HG03060 (cell line): Measurements from ENCODE around the gene PLD5.
"Not testable (repeated sequence)": the region's sequence is repeated elsewhere in the genome, so short reads cannot be mapped to it uniquely, and the experiment has no call there.

ENCODE experiments used
- ATAC-seq: cut with Tn5 transposase; IDR thresholded peaks from one replicate; pipeline ENCODE4 v1.9.1; 2021; ENCODE audit warnings: low read depth, moderate number of reproducible peaks; ENCODE audit not compliant: unreplicated experiment

PLD5 gene

DNA sequence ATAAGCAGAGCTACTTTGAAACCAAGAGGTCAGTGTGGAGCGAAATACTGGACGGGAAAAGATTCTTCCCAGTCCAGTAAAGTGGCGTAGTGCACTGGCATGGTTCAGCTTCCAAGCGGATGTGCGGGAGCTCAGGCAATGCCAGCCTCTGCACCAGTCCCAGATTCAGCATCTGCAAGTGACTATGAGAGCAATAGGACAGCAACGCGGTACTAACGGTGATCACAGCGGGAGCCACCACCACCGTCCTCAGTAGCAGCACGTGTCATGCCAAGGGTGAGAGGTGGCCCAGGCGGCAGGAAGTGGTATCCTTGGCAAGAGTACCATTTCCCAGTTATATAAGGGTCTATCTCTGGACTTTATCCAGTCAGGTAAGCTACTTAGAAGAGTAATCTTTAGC lies 17.8 kb downstream of the PLD5 start:
- ATAC-seq: no peak

DNA sequence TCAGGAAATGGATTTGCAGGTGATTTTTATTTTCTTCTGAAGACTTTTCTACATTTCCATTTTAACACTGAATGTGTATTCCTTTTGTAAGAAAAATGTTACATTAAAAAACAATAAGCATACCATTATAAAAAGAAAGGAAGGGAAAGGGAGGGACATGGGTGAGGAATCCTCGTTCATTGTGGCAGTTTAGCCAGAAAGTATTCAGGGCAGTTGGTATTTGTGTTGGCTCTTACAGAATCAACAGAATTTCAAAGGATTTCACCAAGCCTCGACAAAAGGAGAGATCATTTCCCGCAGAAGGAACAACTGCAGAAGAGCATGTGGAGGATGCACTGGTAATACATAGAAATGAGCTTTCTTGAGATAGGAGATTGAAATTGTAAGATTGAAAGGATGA lies 35.0 kb downstream of the PLD5 start:
- ATAC-seq: no peak

DNA sequence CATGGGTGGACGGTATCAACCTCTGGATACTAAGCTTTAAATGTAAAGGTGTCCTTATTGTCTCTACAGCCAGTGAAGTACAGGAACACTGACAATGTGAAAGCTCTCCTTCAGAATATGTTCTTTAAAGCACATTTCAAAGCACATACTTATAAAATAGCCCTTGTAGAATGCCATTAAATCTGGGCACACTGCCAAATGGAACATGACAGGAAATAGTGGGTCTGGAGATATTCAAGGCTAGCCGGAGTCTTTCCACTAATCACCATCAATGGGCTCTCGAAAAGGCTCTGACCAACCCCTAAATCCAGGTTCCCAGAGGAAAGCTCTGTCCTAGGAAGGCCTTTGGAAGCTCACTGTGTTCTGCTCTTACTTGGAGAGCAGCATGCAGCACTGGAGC lies 46.6 kb downstream of the PLD5 start:
- ATAC-seq: no peak

DNA sequence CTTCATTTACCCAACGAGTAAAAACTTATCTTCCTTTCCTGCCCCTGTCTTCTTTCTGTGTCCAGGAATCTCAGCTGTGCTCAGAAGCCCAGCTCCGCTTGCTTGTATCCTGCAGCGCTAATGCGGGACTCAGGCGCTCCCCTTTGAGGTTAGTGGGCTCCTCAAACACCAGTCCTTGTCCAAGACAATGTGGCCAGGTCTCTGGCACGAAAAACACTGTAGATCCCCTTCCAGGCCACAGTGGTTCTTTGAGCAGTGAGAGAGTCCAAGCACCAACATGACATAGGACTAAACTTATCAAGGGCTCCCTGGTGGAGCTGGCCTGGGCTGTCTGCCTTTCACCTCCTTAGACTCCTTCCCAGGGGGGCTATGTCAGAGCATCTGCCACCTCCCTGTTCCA lies 53.7 kb downstream of the PLD5 start:
- no peak for ATAC-seq

DNA sequence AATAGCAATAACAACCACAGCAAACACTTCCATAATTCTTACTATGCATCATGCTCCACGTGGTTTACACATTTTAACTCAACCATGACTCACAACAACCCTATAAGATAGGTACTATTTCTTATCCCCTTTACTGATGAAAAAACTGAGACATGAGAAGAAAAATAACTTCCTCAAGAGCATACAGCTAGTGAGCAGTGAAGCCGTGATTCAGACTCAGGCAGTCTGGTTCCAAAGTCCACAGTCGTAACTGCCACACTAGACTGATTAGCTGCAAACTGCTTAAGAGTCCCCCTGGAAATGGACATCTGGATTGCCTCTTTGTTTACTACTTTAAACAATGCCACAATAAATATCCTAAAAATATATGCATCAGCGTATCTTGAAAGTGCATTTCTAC lies 55.7 kb downstream of the PLD5 start:
- ATAC-seq: no peak

DNA sequence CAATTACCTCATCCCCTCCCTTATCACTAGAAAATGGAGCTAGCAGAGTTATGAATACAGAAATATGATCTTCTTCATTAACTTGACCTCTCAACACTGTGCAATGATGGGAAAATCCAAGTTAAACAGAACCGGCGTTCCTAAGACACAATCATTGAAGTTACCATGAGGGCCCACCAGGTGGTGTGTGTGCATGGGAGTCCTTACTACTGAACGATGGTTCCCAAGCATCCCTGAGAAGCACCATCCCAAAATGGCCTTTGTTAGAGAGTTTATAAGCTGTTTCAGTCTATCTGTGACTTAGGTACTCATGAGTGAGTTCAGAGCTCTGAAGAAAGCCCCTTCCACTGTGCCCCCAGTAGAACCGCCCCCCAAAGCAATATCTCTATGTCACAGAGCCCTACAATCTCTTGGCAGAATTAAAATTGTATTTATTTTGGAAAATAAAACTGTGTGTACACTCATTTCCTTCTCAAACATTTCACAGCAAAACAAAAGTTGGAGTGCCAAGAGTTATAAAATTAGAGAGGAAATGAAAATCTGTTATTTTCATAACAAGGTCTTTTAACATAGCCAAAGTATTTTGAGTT lies 56.8 kb downstream of the PLD5 start:
- ATAC-seq: peak; percentile 66

DNA sequence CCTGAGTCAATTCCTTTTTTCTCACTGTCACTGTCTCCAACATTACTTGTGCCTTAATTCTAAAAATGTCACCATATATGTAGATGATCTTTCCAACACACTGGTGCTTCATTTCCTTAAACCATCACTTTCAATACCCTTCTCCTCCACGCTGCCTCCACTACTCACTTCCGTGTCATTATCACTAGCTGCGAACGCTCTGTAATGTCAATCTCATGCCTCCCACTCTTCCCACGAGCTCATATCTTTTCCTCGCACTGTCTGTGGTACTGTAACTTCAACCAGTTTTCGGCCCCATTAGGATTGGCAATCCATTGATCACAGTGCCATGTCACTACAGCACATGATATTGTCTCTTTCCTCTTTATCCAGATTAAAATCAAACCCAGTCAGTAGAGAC lies 61.6 kb downstream of the PLD5 start:
- no peak for ATAC-seq

DNA sequence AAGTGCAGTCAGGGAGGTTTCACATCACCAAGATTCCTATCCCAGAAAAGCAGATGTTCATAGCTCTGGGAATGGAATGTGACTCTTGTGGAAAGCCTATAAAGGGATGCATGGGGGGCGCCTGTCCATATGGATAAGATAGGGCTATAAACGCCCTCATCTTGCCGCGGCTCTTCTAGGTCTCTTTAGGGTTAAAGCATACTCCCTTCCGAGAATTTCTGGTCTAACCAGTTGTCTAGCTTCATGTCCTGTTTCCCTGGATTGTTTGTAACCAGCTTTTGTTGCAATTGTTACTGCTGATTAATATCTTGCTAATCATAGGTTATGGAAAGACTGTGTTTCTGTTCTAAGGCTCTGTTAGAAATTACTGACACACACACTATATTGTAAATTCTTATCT lies 64.8 kb downstream of the PLD5 start:
- ATAC-seq: not testable (repeated sequence)

DNA sequence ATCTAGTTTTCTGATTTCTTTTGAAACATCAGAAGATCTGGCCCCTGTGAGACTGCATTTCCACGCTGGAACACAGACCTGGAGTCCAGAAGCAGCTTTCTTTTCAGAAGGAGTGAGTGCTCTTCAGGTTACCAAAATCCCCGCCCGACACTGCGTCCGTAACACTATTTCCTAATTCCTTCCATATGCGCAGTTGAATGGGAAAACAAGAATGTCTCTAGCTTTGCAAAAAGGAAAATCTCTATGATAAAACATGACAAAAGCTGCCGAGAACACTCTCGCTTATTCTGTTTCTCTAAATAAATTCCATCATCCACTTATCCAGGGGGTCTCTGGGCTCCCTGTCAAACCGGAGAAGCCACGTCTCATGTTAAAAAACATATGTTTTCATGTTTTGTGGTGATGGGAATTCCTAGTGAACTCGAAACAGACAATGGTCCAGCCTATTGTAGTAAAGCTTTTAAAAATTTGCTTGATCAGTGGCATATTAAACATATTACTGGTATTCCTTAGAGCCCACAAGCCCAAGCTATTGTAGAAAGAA lies 67.7 kb downstream of the PLD5 start:
- ATAC-seq: no peak

DNA sequence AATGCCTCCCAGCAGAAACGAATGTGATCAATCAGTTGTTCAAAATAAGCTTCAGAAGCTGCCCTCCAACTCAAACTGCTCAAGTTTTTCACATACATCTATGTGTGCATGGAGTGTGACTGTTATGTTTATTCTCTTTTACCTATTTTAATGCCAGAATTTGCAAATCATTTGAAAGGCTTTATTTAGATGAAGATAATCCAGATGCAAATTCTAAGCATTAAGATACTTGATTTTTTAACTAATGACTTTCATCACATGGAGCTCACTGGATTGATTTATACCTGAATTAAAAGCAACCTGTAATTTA lies 69.5 kb downstream of the PLD5 start:
- ATAC-seq: no peak

DNA sequence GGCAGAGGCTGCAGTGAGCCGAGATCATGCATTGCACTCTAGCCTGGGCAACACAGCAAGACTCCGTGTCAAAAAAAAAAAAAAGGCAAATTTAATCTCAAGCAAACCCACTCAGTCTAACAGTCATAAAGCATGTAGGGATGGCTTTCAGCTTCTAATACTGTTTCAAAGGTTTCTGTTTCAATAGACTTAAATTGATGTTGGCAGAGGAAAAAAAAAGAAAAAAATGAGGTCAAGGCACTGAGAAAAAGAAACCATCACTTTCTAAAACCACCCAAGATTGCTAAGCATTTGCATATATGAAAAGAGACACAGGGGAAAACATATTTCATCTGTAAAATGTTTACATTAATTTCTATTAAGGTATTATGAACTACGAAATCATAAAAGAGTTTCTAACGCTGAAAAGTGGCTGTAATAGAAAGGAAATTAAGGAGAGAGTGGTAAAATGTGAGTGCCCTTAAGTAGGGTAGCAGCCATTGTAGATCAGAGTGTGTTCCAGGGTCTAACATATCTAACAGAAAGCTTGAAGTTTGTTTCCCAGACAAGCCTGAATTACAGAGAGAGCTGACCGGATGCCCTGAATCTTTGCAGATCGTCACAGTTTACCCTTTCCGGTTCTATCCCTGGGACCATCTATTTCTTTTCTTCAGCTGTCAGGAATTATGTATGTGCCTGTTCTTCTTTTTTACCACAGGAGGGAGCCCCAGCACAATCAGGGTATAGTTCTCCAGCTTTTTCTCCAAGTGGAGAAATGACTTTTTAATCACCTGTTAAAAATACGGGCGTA lies 70.0 kb downstream of the PLD5 start:
- ATAC-seq: no peak

DNA sequence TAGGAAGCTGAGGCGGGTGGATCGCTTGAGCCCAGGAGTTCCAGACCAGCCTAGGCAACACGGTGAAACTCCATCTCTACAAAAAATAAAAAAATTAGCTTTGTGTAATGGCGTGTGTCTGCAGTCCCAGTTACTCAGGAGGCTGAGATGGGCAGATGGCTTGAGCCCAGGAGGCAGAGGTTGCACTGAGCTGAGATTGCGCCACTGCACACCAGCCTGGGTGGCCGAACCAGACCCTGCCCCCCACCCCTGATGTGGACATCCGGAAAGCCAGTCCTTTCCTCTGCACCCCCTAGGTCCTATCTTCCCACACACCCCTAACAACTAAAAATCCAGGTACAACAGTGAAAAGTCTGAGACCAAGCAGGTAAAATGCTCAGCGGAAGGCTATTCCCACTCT lies 71.9 kb downstream of the PLD5 start:
- no peak for ATAC-seq

DNA sequence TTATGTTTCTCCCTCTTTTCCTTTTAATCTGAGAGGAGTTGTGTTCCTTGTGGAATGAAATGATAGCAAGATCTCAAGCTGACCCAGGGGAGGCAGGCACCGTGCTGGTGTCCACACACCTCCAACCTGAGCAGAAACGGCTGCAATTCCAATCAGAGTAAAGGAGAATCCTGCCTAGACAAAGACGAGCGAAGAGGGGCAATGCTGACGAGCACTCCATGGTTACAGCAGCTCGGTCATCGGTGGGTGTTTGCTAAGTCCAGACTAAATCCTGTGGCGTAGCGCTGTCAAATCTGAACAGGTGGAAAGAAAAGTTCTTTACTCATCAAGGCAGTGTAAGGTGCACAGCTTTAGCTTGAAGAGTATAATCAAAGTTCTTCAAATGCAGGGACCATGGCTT lies 74.8 kb downstream of the PLD5 start:
- no peak for ATAC-seq

DNA sequence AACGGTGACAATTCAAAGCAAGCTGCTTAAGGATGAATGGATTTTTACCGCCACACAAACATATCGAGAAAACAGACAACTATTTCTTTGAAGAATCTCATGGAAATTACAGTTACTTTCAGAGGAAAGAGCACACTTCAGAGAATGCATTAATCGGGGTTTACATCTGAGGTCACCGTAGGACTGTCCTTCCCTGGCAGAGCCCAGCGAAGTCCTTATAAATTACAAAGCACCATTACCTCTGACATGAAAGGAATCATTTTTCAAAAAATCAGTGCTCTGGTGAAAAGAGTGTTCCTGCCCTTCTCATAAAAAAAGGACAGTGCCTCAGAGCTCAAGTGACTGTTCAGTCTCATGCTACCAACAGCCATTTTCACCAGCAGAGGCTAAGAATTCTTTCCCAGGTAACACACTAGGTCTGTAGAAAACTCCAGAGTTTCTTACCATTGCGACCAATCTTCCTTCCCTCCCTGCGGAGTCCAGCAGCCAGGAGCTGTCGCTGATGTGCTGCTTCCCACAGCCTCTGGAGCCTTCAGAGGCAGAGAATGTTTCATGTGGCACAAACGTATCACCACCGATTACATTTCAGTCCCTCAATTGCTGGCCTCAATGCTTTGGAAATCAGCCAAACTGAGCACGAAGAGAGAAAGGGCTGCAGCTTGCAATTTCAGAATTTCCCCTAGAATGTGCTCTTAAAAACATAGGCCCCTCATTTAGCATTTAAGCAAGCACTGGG lies 75.4 kb downstream of the PLD5 start:
- no peak for ATAC-seq

DNA sequence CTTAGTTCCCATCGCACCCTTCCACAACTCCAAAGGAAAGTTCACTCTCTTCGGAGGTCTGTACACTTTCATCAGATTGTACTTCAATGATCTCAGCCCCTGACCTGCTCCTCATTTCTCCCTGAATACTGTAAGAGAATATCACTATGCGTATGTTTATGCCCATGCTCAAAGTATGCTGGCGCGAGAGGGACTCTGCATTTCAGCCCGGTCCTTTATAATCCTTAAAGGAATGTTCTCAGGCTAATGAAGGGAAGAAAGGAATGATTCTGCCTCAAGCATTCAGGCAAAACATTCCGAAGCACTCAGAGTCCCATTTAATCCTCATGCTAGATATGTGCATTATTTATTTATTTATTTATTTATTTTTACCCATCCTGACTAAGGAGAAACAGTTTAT lies 76.8 kb downstream of the PLD5 start:
- no peak for ATAC-seq

DNA sequence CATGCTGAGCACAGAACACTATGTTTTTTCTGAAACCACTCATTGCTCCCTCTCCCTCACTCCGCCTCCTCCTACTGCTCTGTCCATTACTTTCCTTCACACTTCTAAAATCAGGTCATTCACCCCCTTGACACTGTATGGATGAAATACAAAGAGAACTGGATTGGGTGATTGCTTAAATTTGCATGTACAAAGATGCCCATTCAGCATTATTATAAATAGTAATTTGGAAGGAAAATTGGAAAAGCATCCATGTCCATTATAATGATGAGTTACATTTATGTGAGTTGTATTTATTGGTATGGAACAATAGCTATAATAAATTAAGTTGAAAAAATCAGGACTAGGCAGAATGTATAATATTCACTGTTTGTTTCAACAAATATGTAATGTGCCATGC lies 83.7 kb downstream of the PLD5 start:
- ATAC-seq: no peak

DNA sequence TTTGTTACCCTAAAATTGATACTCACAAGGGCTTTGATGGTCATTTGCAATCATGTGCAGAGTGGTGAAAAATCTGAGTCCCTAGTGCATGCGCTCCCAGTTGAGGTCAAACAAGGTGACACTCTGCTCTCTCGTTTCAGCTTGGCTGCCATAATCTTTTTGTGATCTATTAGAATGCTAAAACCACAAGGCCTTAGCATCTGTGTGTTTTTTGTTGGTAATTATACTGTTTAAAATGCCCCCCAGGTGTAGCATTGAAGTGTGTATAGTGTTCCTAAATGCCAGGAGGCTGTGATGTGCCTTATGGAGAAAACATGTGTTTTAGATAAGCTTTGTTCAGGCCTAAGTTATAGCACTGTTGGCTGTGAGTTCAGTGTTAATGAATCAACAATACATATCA lies 89.3 kb downstream of the PLD5 start:
- no peak for ATAC-seq

DNA sequence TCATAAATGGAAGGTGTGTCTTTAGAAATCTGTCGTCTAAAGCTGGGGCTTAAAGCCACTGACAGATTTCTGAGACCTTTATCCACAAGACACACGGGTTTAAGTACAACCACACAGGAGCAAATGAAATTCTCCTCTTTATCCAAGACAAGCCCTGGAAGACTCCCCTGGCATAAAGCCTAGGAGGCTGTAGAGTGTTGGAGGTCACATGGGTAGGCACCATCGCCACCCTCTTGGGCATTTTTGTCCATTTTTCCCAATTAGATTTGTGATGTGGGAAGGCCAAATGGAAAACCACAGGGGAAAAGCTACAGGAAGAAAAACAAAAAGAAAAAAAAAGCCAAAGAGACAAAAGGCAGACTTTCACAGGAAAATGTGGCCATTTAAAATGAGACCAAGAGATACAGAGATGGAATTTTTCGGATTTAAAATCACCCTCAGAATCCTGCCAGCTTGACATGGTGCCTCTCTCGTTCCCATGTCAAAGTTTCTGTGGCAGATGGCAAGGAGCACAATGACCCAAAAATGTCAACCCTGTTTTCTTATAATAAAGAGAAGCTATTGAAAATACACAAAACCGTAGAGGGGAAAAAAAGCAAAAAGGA lies 91.9 kb downstream of the PLD5 start:
- no peak for ATAC-seq

DNA sequence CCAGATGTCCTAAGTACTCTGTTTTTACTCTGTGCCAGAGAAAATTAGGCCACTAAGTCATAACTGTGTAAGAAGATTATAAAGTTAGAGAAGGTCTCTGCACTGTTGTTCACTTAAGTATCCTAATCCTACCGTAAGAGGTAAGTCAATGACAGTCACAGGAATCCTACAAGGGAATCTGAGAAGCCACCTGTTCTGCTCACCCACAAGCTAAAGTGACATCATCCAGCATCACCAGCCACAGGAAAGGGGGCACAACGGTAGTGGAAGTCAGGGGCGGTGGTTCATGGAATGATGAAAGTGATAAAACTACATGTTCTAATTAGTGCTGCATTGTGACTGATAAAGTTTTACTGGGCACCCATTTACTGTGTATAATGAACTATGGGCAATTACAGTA lies 92.7 kb downstream of the PLD5 start:
- no peak for ATAC-seq

DNA sequence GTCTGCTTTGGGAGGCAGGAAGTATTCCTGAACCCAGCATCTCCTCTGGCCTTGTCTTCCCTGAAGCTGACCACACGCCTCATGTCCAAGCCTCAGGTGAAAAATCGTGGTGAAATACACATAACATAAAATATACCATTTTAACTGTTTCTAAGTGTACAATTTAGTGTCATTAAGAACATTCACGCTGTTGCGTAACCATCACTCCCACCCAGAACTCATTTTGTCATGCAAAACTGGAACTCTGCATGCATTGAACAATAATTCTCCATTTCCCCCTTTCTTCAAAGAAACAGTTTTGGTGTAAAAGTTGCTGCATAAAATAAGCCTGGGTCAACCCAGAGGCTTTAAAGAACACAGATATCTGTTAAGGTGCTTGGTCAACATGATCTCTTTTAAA lies 93.5 kb downstream of the PLD5 start:
- ATAC-seq: no peak

DNA sequence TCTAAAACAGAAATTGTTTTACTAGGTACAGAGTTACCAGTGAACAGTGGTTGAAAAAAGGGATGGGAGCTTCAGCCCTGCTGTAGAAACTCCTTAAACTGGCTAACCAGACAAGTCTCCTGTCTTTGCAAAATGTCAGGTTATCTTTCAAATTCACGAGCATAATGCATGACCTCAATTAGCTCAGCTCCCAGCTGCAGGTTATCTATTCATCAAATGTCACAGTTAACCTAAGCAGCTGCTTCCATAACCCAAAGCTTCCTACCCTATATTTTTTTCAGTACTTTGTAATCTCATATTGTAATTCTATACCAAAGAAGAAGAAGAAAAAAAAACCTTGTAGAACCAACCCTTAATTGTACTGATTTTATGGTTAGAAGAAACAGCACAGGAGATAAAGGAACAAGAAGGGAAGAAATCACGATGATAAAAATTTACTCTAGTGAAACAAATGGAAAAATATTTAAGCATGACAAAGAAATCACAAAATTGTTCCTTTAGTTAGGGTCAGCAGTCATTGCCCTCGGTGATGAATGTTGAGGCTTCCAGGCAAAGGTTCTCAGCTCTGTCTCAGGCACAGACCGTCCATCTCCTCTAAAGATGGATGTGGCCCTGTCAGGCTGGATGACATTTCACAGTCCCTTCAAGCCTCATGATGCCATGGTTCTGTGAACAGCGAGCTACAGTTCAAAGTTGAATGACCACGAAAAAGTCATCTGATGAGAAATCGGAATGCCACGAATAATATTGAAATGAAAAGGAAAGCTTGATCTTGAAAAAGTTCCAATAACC lies 95.9 kb downstream of the PLD5 start:
- no peak for ATAC-seq
